ENCODE data around the gene KNDC1. TPM values are rescaled to one million over a fixed set of nuclear protein-coding genes. Genes with fewer than 3 reads are reported as not detected.

KNDC1 gene
- total RNA-seq, 4 donors from 2014 or later, result 0.42 to 1.7 (median 0.95) TPM

GRCh38 chr10:133235265-133235855, 75.3 kb downstream of the KNDC1 start:
- 3% methylated on average over 7 of the region's 48 CpGs for WGBS
- intact Hi-C loops (cut with DNase I), result no loop called here
- no peaks in the 10 kb centered on the region for H3K36me3 ChIP-seq
- peaks cover 6 to 47% (median 39%) of the 10 kb centered on the region in 4 donors for H3K4me1 ChIP-seq
- no peak for TF ChIP-seq CTCF (IDR thresholded peaks at IDR 0.05)
- H3K9me3 ChIP-seq, result no peaks in the 10 kb centered on the region
- H3K27me3 ChIP-seq, result peaks cover 0 to 98% (median 38%) of the 10 kb centered on the region in 4 donors
- DNase-seq (ENCODE audit: extremely low spot score), result no peak
- peak overlapping the region; percentile 28 to 41 (median 36) for H3K4me3 ChIP-seq
- H3K27ac ChIP-seq (replicated peaks in 1 of 4), result peak overlapping the region in 1 of 4 donors; percentile 44

- H3K36me3 ChIP-seq, result no peaks in the 10 kb centered on the region
- no peak for TF ChIP-seq EP300 (IDR thresholded peaks at IDR 0.05)
- TF ChIP-seq CTCF (IDR thresholded peaks at IDR 0.05), result no peak
- no peak for TF ChIP-seq POLR2A (IDR thresholded peaks at IDR 0.05; ENCODE audit: low read depth)
- no peak for TF ChIP-seq POLR2AphosphoS5 (IDR thresholded peaks at IDR 0.05)
- WGBS, result 2% methylated on average over 6 of the region's 18 CpGs
- no peaks in the 10 kb centered on the region for H3K9me3 ChIP-seq
- H3K27ac ChIP-seq (replicated peaks in 1 of 4), result peak overlapping the region in 1 of 4 donors; percentile 44
- H3K4me1 ChIP-seq, result peaks cover 6 to 42% (median 33%) of the 10 kb centered on the region in 4 donors
- peaks cover 0 to 98% (median 38%) of the 10 kb centered on the region in 4 donors for H3K27me3 ChIP-seq
- H3K4me3 ChIP-seq, result peak overlapping the region; percentile 28 to 42 (median 36)
- DNase-seq (ENCODE audit: extremely low spot score), result no peak
- intact Hi-C loops (cut with DNase I), result no loop called here
Measured at GRCh38 chr10:133235932-133236331, 75.9 kb downstream of the KNDC1 start.

GRCh38 chr10:133236401-133237240, 76.6 kb downstream of the KNDC1 start:
- WGBS, result no CpG with 5 or more reads among the region's 103 CpGs
- Histone ChIP-seq H3K4me3 (peak overlapping the region; percentile 28 to 42 (median 36)), H3K27me3 (peaks cover 0 to 98% (median 38%) of the 10 kb centered on the region in 4 donors), H3K9me3 (no peaks in the 10 kb centered on the region), H3K27ac (replicated peaks in 1 of 4) (no peak overlapping the region), H3K36me3 (no peaks in the 10 kb centered on the region), H3K4me1 (peaks cover 6 to 35% (median 31%) of the 10 kb centered on the region in 4 donors)
- intact Hi-C loops (cut with DNase I), result no loop called here
- no peak for TF ChIP-seq CTCF (IDR thresholded peaks at IDR 0.05)
- no peak for TF ChIP-seq EP300 (IDR thresholded peaks at IDR 0.05)
- no peak for TF ChIP-seq POLR2AphosphoS5 (IDR thresholded peaks at IDR 0.05)
- no peak for TF ChIP-seq POLR2A (IDR thresholded peaks at IDR 0.05; ENCODE audit: low read depth)
- no peak for DNase-seq (ENCODE audit: extremely low spot score)

GRCh38 chr10:133237241-133237587, 77.2 kb downstream of the KNDC1 start:
- Histone ChIP-seq H3K27ac (replicated peaks in 1 of 4) (no peak overlapping the region), H3K36me3 (no peaks in the 10 kb centered on the region), H3K9me3 (no peaks in the 10 kb centered on the region), H3K4me3 (peak overlapping the region in 3 of 4 donors; percentile 35 to 42 (median 38)), H3K4me1 (peaks cover 6 to 35% (median 31%) of the 10 kb centered on the region in 4 donors), H3K27me3 (peaks cover 0 to 98% (median 36%) of the 10 kb centered on the region in 4 donors)
- intact Hi-C loops (cut with DNase I), result no loop called here
- no peak for TF ChIP-seq POLR2AphosphoS5 (IDR thresholded peaks at IDR 0.05)
- TF ChIP-seq POLR2A (IDR thresholded peaks at IDR 0.05; ENCODE audit: low read depth), result no peak
- TF ChIP-seq CTCF (IDR thresholded peaks at IDR 0.05), result no peak
- TF ChIP-seq EP300 (IDR thresholded peaks at IDR 0.05), result no peak
- 1% methylated on average over 18 of the region's 32 CpGs for whole genome bisulfite sequencing
- DNase-seq (ENCODE audit: extremely low spot score), result no peak

Measured in esophagus muscularis mucosa (tissue), 4 donors.